Activated CD4-positive, alpha-beta T cell treated with anti-CD3 and anti-CD28 coated beads, Interleukin-2, amount 50 U/mL, for 16 hours (primary cell): Measurements from ENCODE around the gene RARA.
A peak's percentile ranks its signal among the peaks of the same experiment; 100 is the strongest.
"Not testable (repeated sequence)": the region's sequence is repeated elsewhere in the genome, so short reads cannot be mapped to it uniquely, and the experiment has no call there.

ENCODE experiments used
- DNase-seq: peaks from one replicate; pipeline ENCODE4 v3.0.0-alpha.2; 2020

The RARA gene

DNA sequence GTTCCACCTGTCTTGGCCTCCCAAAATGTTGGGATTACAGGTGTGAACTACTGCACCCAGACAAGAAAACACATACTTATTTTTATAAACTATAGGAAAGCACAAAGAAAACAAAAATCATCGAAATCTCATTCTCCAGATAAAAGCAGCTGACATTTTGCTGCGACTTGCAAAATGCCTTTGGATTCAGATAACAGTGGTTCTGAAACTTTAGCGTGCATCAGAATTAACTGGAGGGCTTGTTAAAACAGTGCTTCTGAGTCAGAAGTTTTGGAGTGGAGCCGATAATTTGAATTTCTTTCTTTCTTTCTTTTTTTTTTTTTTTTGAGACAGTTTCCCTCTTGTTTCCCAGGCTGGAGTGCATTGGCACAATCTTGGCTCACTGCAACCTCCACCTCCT, 73.3 kb downstream of the RARA start:
- no peak for DNase-seq

DNA sequence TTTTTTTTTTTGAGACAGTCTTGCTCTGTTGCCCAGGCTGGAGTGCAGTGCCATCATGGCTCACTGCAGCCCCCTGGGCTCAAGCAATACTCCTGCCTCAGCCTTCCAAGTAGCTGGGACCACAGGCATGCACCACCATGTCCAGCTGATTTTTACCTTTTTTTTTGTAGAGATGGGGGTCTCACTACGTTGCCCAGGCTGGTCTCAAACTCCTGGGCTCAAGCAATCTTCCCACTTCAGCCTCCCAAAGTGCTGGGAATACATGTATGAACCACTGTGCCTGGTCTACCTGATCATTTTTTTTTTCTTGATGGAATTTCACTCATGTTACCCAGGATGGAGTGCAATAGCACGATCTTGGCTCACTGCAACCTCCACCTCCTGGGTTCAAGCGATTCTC, 77.6 kb downstream of the RARA start:
- DNase-seq: not testable (repeated sequence)

DNA sequence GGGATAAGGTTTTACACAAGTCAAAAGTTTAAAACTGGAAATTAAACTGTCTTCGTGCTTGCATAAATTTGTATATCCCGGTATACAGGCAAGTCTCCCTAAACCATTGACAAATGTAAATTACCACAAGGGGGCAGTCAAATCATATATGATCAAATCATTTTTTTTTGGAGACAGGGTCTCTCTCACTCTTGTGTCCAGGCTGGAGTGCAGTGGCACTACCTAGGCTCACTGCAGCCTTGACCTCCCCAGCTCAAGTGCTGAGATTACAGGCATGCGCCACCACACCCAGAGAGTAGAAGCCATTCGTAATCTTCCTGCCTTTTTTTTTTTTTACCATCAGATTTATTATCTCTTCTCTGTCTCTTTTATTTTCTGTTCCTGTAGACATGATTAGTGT, 90.2 kb downstream of the RARA start:
- DNase-seq: peak; percentile 27

DNA sequence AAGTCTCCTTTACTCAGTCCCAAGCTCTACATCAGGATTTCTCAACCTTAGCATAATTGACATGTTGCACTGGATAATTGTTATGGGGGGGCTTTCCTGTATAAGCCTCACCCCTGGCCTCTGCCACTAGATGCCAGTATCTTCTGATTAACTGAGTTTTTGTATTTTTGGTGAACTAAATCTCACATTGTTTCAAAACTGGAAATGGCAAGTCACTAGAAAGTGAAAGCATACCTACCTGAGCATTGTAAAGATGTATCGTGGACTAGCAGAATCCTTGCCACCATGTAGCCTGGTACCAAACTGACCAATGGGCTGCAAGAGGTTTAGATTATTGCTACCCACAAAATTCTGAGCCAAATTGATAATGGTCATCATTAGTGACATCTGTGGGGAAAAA, 93.7 kb downstream of the RARA start:
- DNase-seq: no peak

DNA sequence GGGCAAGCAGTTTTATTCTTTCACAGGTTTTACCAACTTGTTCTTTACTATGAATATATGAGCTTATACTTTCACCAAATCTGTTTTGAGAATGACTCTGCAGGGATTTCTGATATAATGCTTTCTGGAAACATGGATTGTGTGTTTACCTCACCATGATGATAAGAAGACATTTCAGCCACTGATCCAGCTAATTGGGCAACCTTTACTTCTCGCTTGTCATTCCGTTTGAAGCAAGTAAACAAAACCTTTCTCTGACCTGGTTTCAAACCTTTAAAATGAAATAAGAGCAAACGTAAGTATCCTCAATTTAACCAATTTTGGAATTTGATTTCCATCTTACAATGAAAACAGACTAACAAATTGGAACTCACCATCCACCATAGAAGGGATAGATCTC, 95.0 kb downstream of the RARA start:
- DNase-seq: no peak
